NOMO-1 treated with DMSO at 0.1 percent for 48 hours (cell line): ENCODE results near the gene ART3.

Source experiments
- DNase-seq: peaks from one replicate; lab custom pipeline; 2025; ENCODE audit not compliant: unreplicated experiment; lab: John Stamatoyannopoulos, UW

Gene ART3

GRCh38 chr4:76067652-76068286 is 6.7 kb upstream of the ART3 start:
- DNase-seq, result peak; percentile 65

- no peak for DNase-seq
Measured at GRCh38 chr4:76072760-76073159, 1.7 kb upstream of the ART3 start.

GRCh38 chr4:76074993-76075600 is 588 bp downstream of the ART3 start:
- DNase-seq, result no peak

GRCh38 chr4:76078033-76078613 is 3.6 kb downstream of the ART3 start:
- DNase-seq, result no peak

- no peak for DNase-seq
Measured at GRCh38 chr4:76083386-76083988, 9.0 kb downstream of the ART3 start.

- no peak for DNase-seq
Measured at GRCh38 chr4:76084542-76084941, 10.0 kb downstream of the ART3 start.

- DNase-seq, result peak; percentile 65
Measured at GRCh38 chr4:76087007-76087769, 12.7 kb downstream of the ART3 start.

GRCh38 chr4:76088719-76089118 is 14.2 kb downstream of the ART3 start:
- no peak for DNase-seq

- peak; percentile 99 for DNase-seq
Measured at GRCh38 chr4:76090241-76090691, 15.8 kb downstream of the ART3 start.

- no peak for DNase-seq
Measured at GRCh38 chr4:76091052-76091451, 16.5 kb downstream of the ART3 start.

- no peak for DNase-seq
Measured at GRCh38 chr4:76095568-76095967, 21.1 kb downstream of the ART3 start.

GRCh38 chr4:76096076-76096475 is 21.6 kb downstream of the ART3 start:
- DNase-seq, result no peak

- DNase-seq, result no peak
Measured at GRCh38 chr4:76105652-76106051, 31.1 kb downstream of the ART3 start.

GRCh38 chr4:76106442-76106841 is 31.9 kb downstream of the ART3 start:
- DNase-seq, result no peak

GRCh38 chr4:76108467-76109181 is 34.1 kb downstream of the ART3 start:
- DNase-seq, result peak; percentile 78

- DNase-seq, result no peak
Measured at GRCh38 chr4:76116821-76117220, 42.3 kb downstream of the ART3 start.

- no peak for DNase-seq
Measured at GRCh38 chr4:76117536-76117935, 43.0 kb downstream of the ART3 start.

- no peak for DNase-seq
Measured at GRCh38 chr4:76120199-76120598, 45.7 kb downstream of the ART3 start.

- DNase-seq, result no peak
Measured at GRCh38 chr4:76125816-76126215, 51.3 kb downstream of the ART3 start.

GRCh38 chr4:76127754-76128153 is 53.2 kb downstream of the ART3 start:
- DNase-seq, result no peak

- DNase-seq, result no peak
Measured at GRCh38 chr4:76141241-76141640, 66.7 kb downstream of the ART3 start.
